Activated CD4-positive, alpha-beta T cell treated with anti-CD3 and anti-CD28 coated beads, Interleukin-2, Interleukin-4, amounts not matched to agents 100 ng/mL and 50 ng/mL, durations not matched to agents 16 hours and 8 hours (primary cell): ENCODE measurements around the gene OTULINL.

Experiments used
- DNase-seq: peaks from one replicate; pipeline ENCODE4 v3.0.0-alpha.2; 2020; ENCODE audit warnings: low spot score

The OTULINL gene

DNA sequence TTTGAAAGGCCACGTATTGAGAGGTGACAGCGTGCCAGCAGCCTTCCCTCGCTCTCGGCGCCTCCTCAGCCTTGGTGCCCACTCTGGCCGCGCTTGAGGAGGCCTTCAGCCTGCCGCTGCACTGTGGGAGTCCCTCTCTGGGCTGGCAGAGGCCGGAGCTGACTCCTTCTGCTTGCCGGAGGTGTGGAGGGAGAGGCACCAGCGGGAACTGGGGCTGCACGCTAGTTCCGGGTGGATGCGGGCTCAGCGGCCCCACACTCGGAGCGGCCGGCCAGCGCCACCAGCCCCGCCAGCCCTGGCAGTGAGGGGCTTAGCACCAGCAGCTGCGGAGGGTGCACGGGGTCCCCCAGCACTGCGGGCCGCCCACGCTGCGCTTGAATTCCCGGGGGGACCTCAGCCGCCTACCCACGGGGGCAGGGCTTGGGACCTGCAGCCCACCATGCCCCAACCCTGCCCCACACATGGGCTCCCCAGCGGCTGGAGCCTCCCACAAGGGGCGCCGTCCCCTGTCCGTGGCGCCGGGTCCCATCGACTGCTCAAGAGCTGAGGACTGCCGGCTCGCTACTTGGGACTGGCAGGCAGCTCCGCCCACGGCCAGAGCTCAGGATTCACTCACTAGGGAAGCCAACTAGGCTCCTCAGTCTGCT lies 4.4 kb upstream of the OTULINL start:
- no peak for DNase-seq

DNA sequence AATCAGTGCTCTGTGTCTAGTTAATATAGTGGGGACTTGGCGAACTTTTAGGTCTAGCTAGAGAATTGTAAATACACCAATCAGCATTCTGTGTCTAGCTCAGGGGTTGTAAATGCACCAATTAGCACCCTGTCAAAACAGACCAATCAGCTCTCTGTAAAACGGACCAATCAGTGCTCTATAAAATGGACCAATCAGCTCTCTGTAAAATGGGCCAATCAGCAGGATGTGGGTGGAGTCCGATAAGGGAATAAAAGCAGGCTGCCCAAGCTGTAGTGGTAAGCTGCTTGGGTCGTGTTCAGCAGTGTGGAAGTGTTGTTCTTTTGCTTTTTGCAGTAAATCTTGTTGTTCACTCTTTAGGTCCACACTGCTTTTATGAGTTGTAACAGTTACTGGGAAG lies 3.6 kb upstream of the OTULINL start:
- DNase-seq, result no peak

DNA sequence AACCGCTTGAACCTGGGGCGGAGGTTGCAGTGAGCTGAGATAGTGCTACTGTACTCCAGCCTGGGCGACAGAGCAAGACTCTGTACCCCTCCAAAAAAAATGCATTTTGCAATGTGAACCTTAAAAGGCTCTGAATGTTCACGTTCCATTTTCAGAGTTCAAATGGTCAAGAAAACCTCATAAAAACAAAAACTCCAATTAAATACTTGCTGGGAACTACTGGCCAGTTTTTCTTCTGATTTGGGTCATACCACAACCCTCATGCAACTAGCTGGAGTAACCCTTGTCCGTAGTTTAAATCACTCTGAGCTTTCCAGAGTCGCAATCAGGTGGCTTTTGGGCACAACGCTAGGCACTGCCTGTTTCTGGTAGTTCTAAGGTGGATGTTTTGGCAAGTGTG lies 2.3 kb upstream of the OTULINL start:
- DNase-seq, result no peak

DNA sequence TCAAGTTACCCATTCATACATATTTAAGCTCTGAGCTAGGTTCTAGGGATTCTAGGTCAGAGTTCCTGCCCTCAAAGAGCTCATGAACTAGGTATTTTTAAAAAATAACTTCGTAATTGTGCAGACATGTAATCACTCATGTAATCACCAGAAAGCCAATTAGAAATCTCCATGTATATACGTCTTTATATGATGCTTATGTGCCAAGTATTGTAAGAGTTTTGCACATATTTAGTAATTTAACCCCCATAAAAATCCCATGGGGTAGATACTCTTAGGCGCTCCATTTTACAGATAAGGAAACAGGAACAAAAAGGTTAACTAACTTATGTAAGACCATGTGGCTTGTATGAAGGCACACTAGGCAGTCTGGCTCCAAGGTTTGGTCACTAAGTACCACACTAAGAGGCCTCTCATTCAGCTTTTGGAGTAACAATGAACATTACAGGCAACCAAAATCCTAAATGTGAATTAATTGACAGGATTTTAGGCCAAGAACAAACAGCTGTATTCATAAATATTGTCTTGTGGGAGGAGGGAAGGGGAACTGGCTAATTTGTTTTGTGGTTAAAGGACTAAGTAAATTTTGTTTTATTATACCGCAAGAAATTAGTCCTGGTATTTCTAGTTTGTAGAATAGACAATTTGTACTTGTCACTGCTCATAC lies 1.7 kb upstream of the OTULINL start:
- DNase-seq, result no peak

DNA sequence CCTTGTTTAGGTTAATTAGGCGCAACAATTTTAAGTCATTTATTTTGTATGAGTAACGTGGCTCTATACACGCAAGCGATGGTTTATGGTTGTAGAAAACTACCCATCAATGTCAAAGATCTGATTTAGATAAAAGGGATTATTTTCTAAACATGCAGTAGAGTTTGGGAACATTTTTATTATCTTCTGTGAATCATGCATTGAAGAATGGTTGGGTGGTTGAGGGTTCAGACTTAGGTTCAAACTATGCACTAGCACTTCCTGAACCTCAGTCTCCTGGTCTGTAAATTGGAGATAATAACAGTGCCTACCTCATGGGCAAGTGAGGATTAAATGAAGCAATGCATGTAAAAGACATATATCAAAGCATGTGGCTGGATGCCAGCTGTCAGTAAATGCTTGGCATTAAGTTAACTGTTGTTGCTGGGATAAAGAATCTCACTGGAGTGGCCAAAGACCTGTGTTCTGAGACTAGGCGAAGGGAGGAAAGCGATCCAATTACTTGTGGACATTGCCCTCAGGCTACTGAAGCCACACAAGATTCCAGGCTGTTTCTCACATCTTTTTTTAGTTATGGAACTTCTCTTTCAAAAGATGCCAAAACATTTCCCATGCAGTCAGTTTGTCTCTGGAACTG lies 1.1 kb upstream of the OTULINL start:
- DNase-seq, result no peak

DNA sequence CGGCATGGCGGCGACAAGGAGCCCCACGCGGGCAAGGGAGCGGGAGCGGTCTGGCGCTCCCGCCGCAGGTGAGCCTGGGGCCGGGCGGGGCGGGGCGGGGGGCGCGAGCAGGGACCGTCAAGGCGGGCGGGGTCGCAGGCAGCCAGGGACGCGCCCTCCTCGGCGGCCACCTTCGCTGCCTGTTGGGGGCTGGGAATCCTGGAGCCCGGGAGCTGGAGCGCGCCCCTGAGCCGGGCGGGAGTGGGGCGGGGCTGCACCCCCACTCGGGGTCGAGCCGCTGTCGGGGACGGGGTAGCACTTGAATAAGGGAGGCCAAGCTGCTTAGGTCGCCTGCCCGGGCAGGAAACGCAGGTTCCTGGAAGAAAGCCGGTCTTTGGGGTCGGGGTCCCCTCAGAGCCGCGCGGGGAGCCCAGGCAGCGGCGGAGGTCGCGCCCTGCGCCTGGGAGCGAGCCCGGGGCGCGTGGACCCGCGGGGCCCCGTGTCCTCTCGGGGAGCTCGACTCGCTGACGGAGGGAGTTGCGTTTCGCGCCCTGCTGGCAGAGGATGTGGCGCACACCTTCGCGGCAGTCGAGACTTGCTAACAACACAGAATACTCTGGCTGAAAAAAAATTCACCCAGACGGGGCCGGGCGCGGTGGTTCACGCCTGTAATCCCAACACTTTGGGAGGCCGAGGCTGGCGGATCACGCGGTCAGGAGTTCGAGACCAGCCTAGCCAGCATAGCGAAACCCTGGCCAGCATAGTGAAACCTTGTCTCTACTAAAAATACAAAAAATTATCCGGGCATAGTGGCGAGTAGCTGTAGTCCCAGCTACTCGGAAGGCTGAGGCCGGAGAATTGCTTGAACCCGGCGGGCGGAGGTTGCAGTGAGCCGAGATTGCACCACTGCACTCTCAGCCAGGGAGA lies 552 bp downstream of the OTULINL start:
- peak; percentile 78 for DNase-seq

DNA sequence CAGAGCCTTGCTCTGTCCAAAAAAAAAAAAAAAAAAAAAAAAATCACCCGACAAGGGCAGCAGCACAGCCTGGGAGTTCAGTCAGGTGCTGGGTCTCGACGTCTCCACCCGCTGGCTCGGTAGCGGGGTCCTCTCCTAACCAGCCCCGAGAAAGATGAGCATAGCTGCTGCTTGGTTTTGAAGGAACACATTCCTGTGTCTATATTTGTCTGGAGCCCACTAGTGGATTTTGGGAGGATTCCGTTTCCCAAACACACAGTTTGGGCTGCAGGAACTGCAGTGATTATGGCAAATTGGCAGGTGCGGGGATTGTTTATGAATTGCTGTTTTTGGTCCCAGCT lies 1.2 kb downstream of the OTULINL start:
- DNase-seq, result no peak

DNA sequence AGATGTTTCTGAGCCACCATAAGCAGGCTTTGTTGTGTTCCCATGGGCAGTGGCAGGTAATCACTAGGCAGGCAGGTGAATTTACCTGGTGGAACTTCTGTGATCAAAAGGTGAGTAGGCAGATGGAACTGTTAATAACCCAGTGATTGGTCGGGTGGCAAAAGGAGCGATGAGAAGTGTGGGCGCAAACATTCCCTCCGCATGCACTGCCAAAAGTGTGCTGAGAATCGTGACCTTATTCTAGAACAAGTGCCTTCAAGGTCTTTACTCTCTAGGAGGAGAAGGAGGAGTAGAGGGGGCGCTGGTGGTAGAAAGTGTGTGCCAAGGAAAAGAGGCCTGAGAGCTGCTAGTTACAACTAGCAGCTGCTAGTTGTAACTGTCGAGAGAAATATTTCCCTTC lies 3.3 kb downstream of the OTULINL start:
- DNase-seq, result no peak

DNA sequence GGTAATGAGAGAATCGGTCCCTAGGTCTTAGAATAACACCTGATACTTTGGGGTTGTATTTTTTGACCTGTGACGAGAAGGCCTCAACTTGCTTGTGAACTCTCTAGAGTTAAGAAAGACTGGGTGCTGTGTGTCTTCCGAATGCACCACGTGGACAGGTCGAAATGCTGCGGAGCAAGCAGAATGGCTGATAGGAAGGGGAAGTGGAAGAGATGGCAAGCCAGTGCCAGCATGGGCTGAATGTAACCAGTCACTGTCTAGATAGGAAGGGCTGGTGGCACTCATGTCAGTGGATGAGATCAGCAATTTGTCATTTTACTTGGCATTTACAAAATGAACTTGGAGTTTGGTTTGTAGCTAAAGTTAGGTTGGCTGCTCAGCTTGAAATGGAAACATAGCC lies 5.6 kb downstream of the OTULINL start:
- DNase-seq, result no peak

DNA sequence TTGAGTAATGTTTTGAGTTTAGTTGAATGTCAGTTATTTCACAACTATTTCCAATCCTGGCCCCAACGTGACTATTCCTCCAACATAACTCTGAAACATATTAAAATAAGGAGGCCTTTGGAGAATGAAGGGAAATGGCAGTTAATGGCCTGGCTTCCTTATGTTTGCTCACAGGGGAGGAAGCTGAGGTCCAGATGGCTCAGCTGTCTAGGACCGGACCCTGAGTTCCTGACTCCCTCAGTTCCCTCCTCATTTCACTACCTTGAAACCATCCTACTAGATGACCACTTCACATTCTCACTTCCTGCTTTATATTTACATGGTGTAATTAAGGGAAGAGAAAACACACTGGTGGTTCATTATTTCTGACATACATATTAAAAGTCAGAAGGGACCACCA lies 6.6 kb downstream of the OTULINL start:
- DNase-seq, result no peak

DNA sequence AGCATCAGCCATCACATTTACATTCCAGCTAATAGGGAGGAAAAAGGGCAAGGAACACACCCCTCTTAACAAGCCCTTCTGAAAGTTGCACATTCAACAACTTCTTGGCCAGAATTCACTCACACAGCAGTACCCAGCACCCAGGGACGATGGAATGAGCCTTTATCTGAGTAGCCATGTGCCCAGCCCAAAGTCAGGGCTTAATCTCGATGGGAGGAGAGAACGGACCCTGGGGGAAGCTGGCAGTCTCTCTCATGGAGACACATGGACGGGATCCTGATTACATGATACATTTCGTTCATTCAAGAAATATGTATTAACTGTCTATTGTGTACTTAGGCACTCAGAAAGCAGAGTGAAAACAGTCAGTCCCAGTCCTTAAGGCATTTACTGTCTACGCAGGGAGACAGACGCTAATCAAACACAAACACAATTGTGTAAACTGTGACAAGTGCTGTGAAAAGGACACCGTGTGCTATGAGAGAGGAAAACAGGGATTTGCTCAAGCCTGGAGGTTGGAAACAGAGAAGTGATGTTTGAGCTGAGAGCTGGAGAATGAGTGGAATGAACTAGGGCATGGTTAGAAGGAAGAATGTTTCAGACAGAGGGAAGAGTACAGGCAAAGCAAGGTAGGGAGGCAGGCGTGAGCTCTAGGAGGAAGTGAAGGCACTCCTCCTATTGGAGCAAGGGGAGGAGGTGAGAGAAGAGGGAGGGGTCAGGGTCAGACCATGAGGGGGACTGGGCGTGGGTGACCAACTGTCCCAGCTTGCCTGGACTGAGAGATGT lies 7.4 kb downstream of the OTULINL start:
- DNase-seq, result no peak

DNA sequence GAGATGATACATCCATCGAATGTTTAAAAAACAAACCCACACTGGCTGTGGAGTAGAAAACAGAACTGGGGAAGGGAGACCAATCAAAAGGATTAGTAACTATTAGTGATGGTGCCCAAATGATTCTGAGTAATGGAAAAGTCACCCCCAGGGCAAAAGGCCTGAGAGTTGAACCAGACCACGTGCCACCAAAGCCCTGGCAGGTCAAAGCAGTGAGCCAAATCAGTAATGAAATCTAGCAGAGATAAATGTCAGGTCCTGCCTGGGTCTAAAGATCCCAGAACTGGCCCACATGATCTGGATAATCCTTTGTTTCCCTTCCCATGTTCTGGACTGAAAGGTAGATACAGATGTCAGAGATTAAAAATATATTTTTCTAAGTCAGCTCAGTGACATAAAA lies 9.4 kb downstream of the OTULINL start:
- DNase-seq, result no peak

DNA sequence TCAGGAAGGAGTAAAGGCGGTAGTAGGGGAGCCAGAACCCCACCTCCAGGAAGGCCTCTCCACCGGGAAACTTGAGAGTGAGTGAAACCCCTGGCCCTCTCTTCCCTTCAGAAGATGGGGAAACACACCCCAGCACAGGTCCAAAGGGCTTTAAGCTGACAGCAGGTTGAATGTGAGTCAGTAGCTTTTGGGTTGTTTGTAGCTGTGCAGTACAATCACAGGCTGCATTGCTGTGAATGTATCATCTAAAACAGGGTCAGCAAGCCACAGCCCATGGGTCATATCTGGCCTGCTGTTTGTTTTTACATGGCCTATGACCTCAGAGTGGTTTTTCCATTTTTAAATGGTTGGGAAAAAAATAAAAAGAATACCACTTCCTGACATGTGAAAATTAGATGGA lies 10.0 kb downstream of the OTULINL start:
- DNase-seq, result no peak

DNA sequence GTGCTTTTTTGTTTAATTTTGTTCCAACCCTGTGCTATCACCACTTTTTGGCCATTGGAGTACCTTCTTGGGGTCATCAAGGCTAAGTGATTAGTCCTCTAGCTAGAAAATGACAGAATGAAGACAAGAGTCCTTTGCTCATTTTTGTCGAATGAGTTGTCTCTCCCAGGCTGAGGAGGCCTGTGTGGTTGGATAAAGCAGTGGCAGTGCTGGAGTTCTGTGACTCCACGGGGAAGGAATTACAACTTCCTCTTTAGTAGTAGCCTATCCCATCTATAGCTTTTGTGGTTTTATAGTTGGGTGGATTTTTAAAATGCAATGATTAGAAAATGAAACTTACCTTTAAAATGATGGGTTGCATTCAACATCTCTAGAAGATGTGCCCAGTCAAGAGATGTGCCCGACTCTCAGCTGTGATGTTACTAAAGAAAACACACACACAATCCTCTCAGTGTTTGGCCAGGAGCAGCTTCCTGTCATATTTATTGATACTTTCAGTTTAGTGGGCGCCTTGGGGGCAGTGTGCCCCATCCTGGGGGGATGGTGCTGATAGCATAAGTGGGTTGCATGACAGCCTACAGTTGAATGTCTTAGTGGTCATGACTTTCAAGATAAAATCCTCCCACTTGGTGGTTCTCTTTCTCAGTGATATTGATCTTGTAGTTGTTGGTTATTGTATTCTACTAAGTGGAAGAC lies 11.9 kb downstream of the OTULINL start:
- peak; percentile 47 for DNase-seq

DNA sequence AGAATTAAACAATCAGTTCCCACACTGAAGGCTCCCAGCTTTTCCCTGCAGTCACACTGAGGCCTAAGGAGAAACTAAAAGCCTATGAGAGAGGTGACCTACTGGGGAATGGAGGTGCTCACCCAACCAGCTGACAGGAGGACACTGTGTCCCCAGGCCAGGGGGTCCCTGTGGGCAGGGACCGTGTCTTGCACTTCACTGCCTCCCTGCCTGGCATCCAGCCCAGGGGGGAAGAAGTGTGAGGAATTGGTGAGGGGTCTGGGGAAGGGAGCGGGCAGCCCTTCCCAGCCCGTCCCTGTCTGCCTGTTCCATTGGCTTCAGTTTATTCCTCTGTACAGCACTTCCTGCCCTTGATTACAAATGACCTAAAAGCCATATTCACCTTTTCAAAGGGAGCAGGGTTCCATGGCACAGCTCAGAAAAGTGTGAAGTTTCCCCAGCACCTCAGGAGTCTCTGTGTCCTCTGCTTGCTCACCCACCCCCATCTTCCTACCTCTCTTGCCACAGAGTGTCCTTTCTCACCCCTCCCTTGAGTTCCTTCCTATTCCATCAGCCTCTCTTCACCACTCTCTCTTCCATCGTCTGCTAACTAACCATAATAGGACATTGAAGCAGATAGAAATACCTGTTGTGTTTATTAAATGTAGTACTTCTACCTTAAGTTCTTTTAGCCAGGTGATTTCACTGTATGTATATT lies 12.9 kb downstream of the OTULINL start:
- no peak for DNase-seq

DNA sequence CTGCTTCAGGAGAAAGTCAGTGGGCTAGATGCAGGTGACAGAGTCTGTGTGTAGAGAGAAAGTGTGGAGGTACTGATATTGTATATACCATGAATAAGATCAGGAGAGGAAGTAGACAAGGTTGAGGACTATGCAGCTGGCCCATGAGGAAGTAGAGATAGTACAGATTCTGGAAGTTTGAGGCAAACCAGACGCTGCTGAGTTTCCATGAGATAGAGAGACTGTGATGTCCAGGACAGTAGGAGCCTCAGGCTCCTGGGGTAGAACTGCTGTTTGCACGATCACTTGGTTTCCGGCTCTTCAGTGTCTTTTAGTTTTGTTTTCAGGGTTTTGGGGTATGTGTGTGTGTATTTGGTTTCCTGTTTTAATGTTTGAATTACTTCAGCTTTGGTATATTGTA lies 13.6 kb downstream of the OTULINL start:
- DNase-seq, result peak; percentile 68

DNA sequence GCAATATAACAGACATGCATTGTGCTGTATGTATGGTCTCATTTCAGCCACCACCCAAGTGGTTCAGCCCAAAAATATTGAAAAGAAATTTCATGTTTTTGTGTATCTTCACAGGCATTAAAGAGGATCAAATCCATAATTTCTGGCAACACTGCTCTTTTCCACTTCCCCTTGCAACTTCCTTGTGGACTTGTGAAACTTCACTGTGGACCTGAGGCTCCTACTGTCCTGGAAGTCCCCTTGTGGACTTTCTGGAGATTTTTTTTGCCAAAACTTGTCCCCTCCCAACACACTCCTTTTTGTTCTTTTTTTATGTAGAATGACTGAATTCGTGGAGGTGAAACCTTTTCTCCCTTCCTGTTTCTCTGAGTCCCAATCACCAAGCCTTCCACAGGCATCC lies 14.3 kb downstream of the OTULINL start:
- no peak for DNase-seq

DNA sequence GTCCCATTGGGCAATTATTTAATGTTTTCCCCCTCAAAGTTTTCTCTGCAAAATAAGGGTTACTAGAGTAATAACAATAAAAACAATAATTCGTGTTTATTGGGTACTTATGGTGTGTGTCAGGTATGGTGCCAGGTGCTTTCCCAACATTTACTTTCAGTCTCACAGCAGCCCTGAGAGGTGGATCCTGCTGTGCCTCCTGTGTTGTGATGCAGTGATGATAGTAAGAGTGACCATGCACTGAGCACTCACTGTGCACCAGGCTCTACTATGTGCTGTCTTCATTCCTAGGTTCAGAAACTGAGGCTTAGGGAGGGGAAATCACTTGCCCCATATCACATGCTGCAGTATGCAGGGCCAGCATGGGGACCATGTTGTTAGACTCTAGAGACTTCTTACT lies 15.5 kb downstream of the OTULINL start:
- no peak for DNase-seq

DNA sequence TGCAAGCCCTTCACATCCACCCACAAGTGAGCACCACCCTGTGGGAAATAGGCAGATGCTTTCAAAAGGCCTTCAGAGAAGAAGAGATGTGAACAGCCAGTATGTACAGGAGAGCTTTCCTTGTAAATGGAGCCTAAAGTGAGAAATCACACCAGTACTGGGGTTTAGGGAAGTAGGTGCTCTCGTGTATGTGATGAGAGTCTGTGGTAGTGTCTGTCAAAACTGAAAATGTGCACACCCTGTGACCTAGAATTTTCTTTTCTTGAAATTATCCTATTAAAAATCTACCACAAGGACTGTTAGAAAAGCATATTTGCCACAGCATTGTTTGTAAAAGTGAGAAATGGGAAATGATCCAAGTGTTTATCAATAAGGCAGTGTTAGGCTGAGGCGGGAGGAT lies 16.6 kb downstream of the OTULINL start:
- no peak for DNase-seq

DNA sequence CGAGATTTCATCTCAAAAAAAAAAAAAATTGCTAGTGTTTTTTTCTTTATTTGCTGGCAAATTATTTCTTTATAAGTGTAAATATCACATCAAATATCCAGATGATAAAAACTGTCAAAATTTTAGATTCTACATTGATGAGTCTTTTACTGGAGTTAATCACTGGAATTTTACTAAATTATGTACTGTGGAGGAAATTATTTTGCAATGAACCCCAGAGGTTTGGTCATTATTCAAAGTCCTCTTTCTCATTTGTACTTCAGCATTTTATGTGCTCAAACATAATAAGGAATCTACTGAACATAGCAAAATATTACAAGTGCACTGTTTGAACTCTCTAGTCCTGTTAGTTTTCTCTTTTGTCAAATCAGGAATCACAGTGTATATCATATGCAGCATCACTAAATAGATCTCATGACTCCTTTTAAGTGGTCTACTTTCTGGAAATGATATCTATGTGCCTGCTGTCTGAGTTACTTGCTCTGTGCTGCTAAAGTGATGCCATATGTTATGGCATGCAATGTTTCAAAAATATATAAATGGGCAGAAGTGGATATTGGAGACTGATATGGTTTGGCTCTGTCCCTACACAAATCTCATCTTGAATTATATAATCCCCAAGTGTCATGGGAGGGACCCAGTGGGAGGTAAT lies 18.0 kb downstream of the OTULINL start:
- no peak for DNase-seq
